Amygdala (tissue), 56 donors: ENCODE data around the gene HEXD.
"Not testable (repeated sequence)": the region's sequence is repeated elsewhere in the genome, so short reads cannot be mapped to it uniquely, and the experiment has no call there.

Experiments
- DNase-seq, 56 donors: peaks; one replicate each; lab custom pipeline; 2025; lab: John Stamatoyannopoulos, UW

The HEXD gene

DNA sequence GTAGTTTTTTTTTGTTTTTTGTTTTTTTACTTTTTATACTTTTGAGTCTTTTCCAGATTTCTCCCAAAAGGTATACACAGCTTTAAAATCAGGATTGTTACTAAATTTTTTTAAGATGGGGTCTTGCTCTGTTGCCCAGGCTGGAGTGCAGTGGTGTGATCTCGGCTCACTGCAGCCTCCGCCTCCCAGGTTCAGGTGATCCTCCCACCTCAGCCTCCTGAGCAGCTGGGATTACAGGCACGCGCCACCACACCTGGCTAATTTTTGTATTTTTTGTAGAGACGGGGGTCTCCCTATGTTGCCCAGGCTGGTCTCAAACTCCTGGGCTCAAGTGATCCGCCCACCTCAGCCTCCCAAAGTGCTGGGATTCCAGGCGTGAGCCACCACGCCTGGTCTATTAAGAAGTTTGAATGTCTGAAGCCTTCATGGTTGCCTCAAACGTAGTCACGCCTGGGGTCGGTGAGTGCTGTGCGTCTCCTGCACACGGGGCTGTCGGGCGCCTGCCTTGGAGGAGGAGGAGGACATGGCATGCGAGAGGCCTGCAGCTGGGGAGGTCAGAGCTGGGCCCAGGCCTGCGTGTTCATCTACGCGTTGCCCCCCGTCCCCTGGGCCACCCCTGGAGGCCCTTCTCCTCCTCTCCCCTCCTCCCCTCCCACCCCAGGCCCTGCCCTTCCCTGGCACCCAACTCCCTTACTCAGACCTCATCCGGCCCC, 35.8 kb upstream of the HEXD start:
- not testable (repeated sequence) for DNase-seq

DNA sequence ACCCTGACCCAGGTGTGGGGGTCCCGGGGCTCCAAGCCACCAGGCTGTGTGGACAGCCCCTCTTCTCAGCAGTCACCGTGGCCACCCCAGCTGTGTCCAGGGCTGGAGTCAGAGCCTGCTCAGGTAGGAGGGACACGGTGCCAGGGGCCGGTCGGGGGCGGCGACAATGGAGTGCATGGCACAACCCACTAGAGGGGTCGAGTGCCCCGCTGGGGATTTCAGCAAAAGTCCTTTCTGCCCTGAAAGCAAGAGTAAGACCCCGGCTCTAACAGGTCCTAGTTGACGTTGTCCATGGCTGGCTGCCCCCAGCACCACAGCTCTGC, 35.3 kb upstream of the HEXD start:
- DNase-seq = no peak

GRCh38 chr17:82383411-82383810, 34.7 kb upstream of the HEXD start:
- DNase-seq = no peak

- no peak for DNase-seq
Measured at GRCh38 chr17:82384051-82384729, 34.0 kb upstream of the HEXD start.

GRCh38 chr17:82384730-82385481, 33.2 kb upstream of the HEXD start:
- DNase-seq = peak in 2 of 56 donors; percentile 7 to 29

DNA sequence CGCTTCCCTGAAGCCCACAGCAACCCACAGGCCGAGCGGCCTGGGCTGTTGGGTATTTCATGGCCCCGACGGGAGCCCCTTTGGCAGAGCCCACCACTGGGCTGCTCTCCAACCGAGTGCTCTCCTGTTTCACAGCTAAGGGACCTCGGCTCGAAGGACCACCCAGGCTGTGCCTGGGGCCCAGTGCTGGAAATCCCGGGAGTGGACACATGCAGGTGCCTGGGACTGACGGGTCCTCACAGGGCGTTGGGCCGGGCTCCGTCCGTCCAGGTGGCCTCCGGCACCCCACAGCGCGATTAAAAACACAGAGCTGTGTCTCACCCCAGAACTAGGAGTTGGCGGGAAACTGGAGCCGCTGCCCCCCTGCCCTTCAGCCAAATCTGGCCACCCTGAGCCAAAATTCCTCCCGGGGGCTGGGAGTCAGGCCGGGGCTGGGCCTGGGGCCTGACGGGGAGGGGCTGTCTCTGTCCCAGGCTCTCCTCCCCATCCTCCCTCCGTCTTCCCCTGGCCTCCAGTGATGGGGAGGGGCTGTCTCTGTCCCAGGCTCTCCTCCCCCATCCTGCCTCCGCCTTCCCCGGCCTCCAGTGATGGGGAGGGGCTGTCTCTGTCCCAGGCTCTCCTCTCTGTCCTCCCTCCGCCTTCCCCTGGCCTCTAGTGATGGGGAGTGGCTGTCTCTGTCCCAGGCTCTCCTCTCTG, 32.4 kb upstream of the HEXD start:
- no peak for DNase-seq

- DNase-seq = no peak
Measured at GRCh38 chr17:82386255-82386831, 31.8 kb upstream of the HEXD start.

DNA sequence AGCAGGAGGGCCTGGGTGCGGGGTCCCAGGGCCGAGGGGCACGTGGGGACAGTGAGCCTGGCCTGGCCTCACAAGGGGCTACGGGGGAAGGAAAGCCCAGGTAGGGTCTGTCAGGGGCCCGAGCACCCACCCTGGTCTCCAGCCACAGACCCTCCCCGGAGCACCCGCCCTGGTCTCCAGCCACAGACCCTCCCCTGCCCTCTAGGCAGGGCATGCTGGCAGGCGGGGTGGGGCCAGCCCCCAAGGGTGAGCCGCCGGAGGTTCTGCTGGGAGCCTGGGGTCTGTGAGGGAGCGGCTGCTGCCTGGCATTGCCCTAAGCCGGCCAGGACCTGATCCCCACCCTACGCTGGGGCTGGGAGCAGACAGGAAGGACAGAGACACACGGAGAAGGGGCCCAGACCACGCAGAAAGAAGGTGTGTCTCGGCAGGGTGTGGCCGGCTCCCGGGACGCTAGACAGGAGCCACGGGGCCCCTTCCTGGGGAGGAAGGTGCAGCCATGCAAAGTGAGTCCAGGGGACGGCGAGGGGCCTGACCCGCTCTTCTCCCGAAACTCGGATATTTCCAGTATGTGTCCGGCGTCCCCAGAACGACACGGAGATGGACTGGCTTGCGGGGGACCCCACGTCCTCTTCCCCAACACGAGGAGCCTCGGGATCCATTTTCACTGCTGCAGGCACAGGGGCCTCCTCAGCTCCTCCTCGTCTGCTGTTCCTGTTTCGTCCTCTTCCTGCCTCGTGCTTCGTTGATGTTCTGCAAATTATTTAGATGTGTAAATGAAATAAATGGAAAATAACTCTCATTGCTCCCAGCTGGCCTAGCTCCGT, 31.1 kb upstream of the HEXD start:
- no peak for DNase-seq

DNA sequence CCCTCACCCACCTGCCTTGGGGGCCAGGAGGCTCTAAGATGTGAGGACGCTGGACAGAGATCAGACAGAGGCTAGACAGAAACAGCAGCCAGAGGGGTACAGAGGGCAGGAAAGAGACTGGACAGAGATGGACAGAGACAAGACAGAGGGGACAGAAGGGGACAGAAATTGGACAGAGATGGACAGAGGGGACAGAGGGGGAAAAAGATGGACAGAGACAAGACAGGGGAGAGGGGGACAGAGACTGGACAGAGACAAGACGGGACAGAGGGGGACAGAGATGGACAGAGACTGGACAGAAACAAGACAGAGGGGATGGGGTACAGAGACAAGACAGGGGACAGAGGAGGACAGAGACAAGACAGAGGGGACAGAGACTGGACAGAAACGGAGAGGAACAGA, 30.4 kb upstream of the HEXD start:
- DNase-seq = no peak

DNA sequence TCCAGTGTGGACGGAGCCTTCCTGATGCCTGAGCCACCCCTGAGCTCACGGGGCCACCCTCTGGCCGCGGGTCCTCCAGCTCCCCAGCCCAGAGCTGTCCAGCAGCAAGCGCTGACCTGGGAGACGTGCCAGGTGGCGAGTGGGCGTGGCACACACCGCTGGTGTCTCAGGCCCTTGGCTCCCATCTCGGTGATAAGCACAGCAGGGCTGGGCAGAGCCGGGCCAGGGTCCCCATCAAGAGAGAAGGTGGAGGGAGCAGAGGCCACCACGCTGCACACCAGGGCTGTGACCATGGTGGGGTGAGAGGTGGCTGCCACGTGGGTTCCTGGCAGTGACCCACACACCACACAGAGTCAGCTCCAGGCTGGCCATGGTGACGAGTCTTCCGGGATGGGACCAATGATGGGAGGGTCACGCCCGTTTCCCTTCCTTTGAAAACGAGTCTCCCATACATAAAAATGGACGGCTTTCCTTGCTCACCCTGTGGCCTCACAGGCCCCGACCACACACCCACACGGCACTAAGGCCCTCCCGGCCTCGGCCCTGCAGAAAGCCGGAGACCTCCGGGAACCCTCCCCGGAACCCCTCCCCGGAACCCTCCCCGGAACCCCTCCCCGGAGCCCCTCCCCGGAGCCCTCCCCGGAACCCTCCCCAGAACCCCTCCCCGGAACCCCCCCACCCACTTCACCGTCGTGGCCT, 29.8 kb upstream of the HEXD start:
- no peak for DNase-seq

DNA sequence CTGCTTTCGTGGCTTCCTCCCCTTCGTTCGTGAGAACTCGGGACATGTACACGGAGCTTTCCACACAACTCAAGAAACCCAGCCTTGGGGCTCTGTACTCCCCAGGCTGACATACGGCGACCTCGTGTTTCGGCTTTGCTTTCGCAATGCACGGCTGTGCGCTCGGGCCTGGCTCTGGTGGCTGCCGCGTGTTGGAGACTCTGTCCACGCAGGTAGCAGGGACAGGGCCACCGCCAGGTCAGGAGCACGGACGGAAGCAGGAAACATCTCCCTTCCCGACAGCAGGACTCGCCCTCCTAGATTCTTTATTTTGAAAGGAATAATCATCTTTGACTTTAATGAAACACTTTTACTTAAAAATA, 29.2 kb upstream of the HEXD start:
- no peak for DNase-seq

DNA sequence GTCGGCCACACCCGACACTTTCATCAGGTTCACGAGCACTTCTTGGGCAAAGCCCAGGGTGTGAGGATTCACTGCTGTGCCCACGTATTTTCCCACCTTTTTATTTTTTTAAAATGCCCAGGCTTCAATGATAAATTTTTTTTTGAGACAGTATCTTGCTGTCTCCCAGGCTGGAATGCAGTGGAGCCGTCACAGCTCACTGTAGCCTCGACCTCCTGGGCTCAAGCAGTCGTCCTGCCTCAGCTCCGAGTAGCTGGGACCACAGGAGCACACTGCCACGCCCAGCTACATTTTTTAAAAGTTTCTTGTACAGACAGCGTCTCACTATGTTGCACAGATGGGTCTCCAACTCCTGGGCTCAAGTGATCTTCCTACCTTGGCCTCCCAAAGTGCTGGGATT, 28.8 kb upstream of the HEXD start:
- DNase-seq = no peak

- no peak for DNase-seq
Measured at GRCh38 chr17:82390015-82390859, 27.9 kb upstream of the HEXD start.

DNA sequence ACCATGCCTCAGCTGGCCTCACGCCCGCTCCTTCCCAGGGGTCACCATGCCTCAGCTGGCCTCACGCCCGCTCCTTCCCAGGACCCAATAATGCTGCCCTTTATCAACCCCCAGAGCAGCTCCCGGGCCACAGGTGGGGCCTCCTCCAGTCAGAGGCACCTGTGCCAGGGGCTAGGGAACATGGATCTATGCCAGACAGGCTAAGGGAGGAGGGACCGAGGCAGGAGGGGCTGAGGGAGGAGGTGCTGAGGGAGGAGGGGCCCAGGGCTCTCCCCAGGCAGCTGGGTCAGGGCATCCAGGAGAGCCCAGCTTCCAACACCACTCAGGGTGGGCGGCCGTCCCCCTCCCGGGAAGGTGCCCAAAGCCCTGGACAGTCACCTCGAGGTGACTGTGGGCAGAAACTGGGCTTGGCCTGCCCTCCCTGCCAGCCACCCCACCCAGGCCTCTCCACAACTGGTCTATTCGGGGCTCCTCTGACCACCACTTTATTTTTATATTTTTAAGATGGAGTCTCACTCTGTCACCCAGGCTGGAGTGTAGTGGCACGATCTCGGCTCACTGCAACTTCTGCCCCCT, 27.2 kb upstream of the HEXD start:
- DNase-seq = no peak

DNA sequence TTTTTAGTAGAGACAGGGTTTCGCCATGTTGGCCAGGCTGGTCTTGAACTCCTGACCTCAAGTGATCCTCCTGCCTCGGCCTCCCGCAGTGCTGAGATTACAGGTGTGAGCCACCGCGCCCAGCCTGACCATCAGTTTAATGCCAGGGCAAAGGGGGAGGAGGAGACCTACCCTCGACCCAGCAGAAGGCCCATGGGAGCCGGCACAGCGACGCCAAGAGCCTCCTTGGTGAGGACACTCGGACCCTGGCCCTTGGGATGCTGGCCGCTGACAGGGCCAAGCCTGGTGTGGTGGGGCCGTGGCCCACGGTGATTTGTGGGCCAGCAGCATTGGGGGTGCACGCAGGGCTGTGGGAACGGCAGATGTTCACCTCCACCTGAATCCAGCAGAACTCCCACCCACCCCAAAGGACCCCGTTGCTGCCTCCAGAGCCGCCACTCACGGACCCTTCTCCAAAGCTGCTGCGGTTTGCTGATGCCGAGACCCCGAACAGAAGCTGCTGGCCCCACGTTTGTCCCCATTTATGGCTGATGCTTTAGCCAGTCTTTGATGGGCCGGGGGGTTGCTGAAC, 26.6 kb upstream of the HEXD start:
- no peak for DNase-seq

GRCh38 chr17:82392209-82392920, 25.8 kb upstream of the HEXD start:
- DNase-seq = no peak

DNA sequence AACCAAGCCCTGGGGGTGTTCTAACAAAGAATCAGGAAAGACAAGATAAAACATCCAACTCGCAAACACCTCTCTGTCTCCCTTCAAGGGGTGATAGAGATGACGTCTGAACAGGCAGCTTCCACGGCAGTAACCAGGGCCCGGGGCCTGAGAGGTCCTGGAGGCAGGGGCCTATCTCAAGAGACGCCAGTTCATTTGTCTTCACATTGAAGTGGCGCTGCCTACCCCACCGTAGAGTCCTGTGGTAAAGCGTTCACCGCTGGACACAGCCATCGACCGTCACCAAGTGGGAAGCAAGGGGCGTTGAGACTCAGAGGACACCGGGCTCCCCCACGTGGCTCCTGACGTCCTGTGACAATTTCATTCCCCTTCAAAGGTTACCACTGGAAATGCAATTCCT, 25.2 kb upstream of the HEXD start:
- no peak for DNase-seq
